Stromal cell of bone marrow (primary cell): Measurements from ENCODE around the gene MATN1.

Source experiments
- DNase-seq: peaks from one replicate; pipeline ENCODE4 v3.0.0-alpha.2; 2012; ENCODE audit warnings: low read depth

Gene MATN1

DNA sequence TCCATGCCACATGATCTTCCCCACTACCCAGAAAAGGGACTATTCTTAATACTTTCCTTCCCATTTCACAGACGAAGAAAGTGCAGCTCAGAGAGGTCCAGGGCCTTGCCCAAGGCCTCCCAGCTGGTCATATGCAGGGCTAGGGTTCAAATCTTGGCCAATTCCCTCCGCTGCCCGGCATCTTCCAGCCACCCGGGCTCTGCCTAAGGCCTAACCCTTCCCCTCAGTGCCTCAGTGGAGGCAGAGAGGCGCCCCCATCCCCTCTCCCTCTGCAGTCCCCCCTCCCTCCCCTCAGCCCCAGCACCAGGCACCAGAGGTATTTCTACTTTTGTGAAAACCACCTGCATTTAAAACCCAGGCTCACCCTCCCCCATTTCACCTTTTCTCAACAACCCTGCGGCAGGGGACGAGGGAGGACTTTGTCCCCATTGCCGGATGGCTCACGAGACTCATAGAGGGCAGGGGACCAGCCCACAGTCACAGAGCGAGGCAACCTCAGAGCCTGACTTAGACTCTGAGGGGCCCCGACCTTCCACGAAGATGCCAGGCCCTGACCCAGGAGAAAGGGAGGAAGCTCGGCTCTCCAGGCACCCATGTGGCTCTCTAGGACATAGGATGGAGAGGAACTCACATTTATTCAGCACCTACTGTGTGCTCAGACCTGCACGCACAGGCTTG lies 21.9 kb upstream of the MATN1 start:
- DNase-seq = no peak

DNA sequence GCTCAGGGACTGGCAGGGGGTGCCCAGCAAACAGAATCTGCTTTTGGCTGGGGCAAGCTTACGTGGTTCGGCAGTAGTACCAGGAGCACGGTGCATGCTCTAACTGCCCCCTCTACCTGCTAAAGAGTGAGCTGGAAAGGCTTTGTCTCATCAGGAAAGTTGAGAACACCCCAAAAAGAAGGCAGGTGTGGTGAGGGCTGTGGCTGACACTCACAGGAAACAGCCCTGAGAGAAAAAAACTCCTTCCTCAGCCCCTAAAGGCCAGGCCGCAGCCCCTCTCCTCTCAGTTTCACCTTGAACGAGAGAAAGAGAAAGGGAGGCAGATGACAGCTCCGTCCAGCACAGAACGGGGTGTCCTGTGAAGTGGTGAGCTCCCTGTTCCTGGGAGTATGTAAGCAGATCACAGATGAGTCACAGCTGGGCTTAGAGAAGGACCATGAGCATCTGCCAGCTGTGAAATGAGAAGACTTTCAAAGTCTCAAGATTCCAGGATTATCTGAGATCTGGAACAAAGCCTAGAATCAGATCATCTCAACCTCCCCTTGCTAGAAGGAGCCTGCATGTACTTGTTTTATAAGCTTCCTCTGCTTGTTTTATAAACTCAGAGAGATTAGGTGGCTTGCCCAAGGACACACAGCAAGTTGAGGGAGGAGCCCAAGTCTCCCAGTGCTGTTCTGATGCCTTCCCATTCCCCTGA lies 20.8 kb upstream of the MATN1 start:
- DNase-seq = no peak

DNA sequence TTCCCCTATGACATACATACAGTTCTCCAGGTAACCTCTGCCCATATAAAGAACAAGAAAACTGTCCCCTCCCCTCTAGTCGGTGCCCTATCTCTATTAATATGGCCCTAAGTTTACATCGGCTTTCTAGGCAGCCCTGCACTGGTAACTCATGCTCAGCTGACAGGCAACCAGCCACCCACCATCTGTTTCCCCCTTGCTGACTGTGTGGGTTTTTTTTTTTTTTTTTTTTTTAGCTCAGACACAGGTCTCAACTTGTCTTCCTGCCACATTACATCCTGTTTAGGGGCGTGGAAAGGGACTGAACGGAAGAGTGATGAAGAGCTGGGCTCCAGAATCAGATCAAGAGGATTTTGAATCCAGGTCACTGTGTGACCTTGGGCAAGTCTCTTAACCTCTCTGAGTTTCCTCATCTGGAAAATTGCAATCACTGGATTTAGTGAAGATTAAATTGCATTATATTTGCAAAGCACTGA lies 20.2 kb upstream of the MATN1 start:
- DNase-seq = no peak

DNA sequence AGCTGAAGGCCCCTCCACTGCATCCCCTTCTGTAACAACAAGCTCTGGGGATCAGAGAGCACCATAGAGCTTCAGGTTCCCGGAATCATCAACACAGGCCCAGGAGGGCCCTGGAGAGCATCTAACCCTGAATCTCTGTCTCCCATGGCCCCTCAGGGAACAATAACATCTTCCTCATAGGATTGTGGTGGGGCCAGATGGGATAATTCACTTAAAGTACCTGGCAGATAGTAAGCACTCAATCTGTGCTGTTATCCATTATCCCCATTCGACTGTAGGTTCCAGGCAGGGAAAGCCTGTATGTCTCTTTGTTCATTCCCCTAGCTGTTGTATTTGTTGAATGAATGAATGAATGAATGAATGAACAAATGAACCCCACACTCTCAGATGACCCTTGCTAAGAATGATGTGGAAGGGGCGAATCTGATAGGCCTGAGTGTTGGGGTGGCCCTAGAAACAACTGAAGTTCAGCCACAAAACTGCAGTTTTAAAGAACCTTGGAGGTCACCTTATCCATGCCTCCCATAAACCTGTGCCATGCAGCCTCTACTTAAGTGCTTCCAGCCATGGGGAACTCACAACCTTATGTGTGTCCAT lies 19.7 kb upstream of the MATN1 start:
- DNase-seq = no peak

DNA sequence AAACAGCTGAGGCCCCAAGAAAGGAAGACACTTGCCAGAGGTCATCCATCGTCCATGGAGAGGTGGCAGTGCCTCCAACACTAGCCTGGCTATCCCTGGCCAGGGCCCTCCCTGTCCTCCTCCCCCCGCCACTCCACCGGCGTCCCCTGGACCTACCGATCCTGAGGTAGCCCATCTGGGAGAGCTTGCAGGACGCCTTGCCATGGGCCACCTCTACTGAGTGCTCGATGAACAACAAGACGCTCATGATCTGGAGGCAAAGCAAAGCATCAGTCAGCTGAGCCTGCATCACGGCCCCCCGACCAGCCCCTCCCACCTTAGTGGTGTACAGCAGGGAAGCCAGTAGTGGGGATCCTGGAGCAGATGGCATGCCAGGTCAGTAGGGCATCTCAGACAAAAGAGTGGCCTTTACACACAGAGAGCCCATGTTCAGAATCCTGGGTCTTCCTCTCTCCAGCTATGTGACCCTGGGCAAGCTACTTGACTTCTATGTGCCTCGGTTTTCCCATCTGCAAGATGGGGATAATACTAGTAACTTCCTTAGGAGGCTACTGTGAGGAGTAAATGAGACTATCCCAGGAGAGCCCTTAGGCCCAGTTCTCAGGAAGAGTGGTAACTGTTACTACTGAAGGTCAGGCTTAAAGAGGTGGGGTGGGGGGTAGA lies 19.0 kb upstream of the MATN1 start:
- DNase-seq = no peak

DNA sequence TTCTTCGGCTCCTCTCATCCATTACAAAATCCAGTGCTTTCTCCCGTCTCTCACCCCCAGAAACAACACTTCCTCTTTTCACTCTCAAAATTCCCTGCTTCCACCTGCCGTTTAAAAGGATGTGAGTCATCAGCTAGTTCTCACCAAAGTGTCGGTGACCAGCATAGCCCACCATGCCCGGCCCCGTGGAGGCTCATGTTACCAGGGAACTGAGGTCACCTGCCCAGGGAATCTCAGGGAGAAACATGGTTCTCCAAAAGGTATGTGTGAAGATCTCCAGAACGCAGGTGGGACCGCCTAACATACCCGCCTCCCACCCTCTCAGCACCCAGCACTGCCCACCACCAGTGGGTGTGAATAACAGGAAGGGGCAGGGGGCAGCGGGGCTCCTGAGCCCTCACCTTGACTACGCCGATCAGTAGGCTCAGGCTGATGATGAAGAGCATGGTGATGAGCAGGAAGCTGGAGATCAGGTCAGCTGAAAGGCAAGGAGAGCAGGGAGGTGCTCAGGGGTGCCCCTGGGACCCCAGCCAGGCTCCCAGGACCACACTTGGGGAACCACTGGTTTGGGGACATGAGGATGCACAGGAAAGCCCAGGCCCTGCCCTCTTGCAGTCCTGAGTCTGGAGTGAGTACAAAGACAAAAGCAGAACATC lies 18.0 kb upstream of the MATN1 start:
- DNase-seq = no peak

DNA sequence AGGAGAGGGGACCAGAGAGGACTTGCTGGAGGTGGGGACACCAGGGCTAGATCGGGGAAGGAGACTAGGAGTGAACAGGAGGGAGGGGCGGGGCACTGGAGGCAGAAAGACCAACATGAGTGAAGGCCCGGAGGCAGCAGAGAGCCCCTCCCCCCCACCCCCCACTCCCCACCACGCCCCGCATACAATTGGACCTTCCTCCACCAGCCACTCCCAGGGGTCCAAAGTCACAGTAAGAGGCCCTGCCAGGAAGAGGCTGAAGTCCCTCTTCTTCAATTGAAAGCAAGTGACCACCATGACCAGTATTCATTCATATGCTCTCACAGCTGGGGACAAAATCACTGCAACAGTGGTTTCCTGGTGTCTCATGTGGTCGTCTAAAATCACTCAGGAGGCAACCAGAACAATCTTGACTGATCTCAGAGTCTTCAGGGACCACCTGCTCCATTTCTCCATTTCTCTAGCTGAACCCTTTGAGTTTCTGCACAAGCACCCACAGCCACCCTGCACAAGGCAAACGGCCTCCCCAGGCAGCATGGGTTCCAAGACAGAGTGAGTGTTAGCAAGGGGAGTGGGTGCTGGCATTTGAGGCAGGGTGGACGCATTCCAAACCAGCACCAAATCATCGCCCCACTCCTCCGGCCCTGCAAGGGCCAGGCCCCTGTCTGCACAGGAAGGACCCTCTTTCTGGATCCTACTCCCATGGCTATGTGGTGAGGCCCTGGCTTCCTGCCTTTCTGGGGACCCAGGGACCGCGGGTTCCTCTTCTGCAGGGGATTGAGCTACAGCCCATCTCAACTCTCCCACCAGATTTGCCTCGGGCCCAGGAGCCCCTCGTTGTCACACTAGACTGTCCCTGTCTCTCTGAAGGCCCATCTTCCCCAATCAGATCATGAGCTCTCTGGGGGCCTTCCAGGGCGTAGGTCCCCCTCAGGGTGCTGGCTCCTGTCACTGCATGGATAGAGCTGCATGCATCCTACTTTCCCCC lies 17.2 kb upstream of the MATN1 start:
- DNase-seq = no peak

DNA sequence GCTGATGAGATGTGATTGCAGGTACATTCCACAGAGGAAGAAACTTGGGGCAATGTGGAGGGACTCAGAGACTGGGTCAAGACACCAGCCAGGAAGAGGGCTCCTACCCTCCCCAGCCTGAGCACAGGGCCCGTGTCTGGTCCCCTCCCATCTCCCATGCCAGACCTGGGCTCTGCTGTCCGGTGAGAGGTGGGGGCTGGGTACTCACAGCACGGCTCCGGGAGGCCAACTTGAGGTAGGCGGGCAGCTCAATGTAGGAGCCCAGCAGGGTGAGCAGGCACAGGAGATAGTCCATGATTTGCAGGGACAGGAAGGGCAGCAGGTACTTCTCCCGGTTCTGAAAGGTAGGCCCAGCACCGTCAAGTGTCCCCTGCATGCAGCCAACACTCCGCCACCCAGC lies 16.2 kb upstream of the MATN1 start:
- no peak for DNase-seq

DNA sequence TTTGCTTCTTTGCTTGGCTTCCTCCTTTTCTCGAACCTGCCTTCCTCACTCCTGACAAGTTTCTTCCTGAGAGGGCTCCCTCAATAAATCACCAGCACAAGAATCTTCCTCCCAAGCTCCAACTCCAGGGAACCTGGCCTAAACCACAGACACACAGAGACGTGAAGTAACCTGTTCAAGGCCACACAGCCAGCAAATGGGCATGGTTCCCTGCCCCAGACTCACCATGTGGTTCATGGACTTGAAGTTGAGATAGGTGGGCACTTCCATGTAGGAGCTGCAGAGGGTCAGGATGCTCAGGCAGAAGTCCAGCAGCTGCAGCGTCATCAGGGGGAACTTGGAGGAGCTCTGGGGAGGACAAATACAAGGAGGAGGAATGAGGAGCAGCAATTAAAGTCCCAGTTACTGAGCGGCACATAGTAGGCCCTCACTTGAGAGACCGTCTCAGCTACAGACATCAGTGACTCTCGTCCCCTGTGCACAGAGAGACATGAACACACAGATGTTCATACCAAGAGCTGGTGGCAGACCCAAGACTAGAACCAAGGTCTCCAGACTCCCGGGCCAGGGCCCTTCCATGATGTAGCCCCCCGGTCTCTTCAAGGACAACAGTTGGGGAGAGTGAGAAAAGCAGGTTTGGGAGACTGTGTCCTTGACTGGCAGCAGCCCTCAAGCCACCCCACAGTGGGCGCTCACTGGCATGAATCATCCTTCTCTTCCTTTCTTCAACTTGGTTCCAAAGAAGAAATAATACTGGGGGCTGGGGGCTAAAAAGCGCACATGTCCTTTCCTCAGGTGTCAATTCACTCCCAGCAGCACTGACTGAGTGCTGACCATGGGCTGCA lies 15.6 kb upstream of the MATN1 start:
- no peak for DNase-seq

DNA sequence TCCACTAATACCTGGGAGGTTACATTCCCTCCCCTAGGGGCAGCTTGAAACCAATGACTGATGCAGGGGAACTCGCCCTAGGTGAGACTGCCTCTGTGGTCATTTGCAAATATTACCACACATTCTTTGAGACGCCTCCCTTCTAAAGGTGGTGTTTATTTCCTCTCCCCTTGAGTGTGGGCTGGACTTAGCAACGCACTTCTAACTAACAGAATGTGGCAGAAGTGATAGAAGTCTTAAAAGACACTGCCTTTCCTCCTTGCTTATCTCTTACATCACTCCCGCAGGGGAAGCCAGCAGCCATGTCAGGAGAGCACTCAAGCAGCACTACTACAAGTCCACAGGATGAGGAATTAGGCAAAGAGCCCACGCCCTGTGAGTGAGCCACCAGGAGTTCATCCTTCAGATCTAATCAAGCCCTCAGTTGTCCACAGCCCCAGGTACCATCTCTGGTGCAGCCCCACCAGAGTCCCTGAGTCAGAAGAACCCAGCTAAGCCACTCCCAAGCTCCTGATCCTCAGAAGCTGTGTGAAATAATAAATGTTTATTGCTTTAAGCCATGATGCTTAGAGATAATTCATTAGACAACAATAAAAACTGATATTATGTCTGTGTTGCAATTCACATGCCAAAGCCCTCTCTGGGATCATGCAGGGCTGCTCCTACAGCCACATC lies 14.8 kb upstream of the MATN1 start:
- no peak for DNase-seq

DNA sequence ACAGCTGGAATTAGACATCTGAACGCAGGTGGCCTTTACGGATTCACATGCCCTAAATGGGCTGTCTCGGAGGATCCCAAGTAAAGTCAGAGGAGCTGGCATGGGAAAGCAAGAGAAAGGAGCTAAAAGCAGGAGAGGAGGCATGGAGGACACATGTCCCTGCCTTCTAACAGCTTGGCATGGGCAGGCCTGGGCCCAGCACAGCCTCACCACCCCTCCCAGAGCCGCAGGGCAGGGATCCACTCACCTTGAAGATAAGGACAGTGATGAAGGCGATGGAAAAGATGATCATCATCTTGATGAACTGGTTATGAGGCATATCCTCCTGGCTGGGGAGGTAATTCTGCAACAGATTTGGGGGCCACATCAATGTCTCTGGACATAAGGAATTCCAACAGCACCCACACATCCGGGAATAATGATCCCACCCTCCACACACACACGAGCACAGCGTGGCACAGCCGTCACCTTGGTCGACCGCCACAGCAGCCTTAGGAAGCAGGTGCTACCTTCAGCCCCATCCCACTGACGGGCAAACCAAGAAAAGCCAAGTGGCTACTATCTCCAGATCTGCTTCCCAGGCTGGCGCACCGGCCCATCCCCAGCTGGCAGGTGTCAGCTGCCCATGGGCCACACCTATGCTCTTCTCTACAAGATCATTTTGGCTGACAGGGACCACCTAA lies 14.1 kb upstream of the MATN1 start:
- no peak for DNase-seq

DNA sequence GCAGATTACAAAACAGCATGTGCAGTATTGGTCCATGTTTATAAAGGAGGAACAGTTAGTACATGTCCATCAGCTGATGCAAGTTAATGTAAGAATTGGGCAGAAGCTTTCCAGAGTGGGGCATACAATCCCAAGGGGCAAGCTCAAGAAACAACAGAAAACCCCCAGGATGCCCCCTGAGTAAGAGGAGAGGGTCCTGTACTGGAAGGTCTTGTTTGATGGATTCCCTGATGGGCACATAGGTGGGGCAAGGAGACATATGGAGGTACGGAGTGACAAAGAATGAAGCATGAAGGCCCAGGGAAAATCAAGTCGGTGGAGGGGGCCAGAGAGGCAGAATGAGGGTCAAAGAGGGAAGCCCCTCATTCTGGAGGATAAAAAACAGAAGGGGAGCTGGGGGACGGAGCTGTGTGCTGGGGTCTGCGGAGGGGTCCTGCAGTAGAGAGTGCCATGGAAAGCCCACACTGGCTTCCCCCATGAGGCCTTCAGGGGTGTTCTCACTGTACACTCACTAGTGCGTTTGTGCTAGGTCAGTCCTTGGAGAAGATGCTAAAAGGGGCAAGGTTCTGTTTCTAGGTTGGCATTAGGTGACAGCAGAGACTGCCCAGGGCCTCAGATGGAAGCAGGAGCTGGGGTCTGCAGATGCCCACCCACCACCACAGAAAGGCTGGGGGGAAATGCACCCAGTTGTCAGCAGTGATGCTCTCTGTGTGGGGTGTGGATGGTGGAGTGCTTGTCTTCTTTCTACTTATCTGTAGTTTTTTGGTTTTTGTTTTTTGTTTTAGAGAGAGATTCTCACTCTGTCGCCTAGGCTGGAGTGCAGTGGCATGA lies 12.5 kb upstream of the MATN1 start:
- no peak for DNase-seq

DNA sequence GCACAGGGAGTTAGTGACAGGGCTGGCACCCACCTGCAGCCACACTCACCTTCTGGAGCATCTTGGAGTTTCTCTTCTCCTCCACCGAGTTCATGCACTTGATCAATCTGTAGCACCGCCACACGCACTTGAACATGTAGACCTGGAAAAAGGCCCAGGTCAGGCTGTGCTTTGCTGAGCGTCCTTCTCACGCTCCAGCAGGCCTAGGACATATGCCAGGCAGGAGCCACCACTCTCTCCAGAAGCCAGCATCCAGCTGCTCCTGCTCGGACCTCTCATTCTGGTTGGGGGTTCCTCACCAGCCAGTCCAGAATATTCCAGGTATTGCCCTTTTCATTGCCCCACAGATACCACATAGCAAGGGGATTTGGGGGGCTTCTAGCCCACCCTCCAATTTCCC lies 11.7 kb upstream of the MATN1 start:
- DNase-seq = no peak

DNA sequence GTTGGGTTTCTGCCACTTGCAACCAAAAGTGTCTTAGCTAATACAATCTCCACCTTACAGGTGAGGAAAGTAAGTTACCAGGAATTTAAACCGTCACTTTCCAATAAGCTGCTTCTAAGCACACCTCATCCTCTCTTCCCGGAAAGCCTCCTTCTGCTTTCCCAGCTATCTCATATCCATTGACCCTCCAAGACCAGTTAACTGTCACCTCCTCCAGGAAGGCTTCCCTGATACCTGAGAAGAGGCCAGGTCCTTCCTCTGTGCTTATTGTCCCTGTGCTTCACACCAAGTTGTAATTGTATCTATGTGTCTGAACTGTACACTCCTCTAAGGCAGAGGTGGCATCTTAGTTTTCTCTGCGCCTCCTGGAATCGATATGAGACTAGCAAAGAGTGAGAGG lies 11.2 kb upstream of the MATN1 start:
- DNase-seq = no peak

DNA sequence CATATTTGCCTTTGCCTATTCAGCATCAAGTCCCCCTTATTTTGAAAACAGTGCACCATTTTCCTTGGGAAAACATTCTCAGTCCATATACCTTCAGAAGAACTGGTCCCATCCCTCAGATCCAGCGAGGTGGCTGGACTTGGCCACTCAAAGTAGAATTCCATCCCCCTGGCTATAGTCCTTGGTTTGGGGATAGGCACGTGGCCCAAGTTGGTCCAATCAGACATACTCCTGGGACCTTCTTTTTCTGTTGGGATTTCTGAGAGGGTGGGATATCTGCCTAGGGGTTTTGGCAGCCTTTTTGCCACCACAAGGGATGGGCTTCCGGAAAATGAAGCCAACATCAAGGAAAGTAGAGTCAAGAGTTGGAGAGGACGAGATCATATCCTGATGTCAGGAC lies 10.7 kb upstream of the MATN1 start:
- DNase-seq = no peak

DNA sequence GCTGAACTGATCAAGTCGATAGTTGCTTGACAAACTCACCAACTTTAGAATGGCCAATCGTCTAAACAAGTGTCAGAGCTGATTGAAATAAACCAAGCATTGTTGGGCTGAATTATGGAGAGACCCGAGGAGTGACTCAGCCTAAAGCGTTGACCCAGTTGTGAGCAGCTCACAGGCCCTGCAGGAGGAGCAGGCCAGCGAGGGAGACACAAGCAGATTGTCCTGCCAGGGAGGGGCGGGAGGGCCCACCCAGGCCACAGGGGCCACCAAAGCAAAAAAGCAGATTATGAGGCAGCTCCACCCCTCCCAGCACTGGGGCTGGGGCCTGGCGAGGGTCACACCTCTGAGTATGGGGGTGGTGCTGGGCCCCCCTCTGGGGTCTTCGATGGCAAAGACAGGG lies 10.1 kb upstream of the MATN1 start:
- DNase-seq = no peak

DNA sequence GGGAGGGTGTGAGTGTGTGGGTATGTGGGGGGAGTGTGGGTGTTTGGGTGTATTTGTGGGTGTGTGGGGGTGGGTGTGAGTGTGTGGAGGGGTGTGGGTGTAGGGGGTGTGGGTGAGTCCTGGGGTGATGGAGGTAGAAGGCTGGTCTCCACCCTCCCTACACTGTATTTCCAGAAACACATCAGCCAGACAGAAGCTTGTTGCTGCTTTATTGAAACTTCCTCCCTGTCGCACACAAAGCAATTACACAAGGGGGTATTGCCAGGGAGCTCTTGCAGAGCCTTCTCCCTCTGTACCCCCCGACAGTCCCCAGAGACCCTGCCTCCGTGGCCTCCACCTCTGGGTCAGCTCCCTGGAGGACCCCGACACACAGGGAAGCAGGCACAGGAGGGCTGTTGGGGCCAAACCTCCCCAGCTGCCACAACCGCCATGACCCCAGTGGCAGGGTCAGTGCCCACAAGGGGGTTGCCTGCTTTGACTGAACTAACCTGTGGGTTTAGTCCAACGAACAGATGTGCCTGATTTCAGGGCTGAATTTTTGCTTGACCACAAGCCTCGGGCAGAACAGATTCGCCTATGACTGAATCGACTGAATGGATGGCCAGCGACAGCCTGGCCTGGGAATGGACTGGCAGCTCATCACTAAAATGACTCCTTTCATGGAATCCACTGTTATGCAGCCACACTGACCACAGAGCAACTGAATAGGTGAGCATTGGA lies 9.1 kb upstream of the MATN1 start:
- no peak for DNase-seq
